ENCODE results near the gene ARHGAP15. TPM values are rescaled to one million over a fixed set of nuclear protein-coding genes. Genes with fewer than 3 reads are reported as not detected.

ARHGAP15 gene
- total and polyA plus RNA-seq, 4 donors = 3.8 to 17.9 (median 13.2) TPM

DNA sequence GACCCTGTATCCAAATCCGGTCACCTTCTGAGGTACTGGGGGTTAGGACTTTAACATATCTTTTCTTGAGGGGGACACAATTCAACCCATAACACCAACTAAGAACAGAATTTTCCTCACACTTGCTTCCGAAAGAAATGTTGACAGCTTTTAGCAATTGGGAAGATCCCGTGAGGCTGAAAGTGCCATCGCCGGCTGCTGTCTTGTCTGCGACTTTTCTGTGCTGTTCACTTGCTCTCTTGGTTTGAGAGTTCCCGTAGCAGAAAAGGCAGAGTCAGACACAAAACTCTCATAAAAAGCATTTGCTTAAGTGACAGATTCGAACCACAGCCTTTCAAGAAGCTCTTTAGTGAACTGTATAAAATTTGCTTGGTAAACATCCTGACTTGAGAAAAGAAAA lies 253.4 kb downstream of the ARHGAP15 start:
- no peaks in the 10 kb centered on the region for H3K4me1 ChIP-seq (ENCODE audit: control insufficient read depth in 4 of 4, insufficient read depth in 4 of 4, low read length in 3 of 4)
- no peaks in the 10 kb centered on the region for H3K9me3 ChIP-seq (ENCODE audit: control insufficient read depth in 4 of 4, low read length in 3 of 4)
- H3K9ac ChIP-seq (ENCODE audit: low read depth in 1 of 2, low read length in 2 of 2) = no peak overlapping the region
- no peaks in the 10 kb centered on the region for H3K36me3 ChIP-seq (ENCODE audit: control insufficient read depth in 4 of 4, insufficient read depth in 3 of 4, low read depth in 1 of 4, low read length in 3 of 4)
- H3K27ac ChIP-seq (ENCODE audit: low read depth in 1 of 2, low read length in 2 of 2) = no peak overlapping the region
- TF ChIP-seq JUND (IDR thresholded peaks at IDR 0.05) (no peak), FOXA2 (IDR thresholded peaks at IDR 0.05) (no peak), NR2F2 (IDR thresholded peaks at IDR 0.05) (no peak), HNF4G (IDR thresholded peaks at IDR 0.05) (no peak), HNF4A (conservative IDR thresholded peaks at IDR 0.05) (no peak), RXRA (IDR thresholded peaks at IDR 0.05) (no peak), YY1 (IDR thresholded peaks at IDR 0.05) (no peak), RAD21 (IDR thresholded peaks at IDR 0.05) (no peak), SP1 (IDR thresholded peaks at IDR 0.05) (no peak), FOXA1 (IDR thresholded peaks at IDR 0.05) (no peak), EGR1 (IDR thresholded peaks at IDR 0.05; ENCODE audit: low read depth in 2 of 2) (no peak)
- TF ChIP-seq, protein P1, sequence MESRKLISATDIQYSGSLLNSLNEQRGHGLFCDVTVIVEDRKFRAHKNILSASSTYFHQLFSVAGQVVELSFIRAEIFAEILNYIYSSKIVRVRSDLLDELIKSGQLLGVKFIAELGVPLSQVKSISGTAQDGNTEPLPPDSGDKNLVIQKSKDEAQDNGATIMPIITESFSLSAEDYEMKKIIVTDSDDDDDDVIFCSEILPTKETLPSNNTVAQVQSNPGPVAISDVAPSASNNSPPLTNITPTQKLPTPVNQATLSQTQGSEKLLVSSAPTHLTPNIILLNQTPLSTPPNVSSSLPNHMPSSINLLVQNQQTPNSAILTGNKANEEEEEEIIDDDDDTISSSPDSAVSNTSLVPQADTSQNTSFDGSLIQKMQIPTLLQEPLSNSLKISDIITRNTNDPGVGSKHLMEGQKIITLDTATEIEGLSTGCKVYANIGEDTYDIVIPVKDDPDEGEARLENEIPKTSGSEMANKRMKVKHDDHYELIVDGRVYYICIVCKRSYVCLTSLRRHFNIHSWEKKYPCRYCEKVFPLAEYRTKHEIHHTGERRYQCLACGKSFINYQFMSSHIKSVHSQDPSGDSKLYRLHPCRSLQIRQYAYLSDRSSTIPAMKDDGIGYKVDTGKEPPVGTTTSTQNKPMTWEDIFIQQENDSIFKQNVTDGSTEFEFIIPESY (IDR thresholded peaks at IDR 0.05) = no peak
- TF ChIP-seq, protein P2, sequence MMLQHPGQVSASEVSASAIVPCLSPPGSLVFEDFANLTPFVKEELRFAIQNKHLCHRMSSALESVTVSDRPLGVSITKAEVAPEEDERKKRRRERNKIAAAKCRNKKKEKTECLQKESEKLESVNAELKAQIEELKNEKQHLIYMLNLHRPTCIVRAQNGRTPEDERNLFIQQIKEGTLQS (IDR thresholded peaks at IDR 0.05) = no peak
- TF ChIP-seq, protein P3, sequence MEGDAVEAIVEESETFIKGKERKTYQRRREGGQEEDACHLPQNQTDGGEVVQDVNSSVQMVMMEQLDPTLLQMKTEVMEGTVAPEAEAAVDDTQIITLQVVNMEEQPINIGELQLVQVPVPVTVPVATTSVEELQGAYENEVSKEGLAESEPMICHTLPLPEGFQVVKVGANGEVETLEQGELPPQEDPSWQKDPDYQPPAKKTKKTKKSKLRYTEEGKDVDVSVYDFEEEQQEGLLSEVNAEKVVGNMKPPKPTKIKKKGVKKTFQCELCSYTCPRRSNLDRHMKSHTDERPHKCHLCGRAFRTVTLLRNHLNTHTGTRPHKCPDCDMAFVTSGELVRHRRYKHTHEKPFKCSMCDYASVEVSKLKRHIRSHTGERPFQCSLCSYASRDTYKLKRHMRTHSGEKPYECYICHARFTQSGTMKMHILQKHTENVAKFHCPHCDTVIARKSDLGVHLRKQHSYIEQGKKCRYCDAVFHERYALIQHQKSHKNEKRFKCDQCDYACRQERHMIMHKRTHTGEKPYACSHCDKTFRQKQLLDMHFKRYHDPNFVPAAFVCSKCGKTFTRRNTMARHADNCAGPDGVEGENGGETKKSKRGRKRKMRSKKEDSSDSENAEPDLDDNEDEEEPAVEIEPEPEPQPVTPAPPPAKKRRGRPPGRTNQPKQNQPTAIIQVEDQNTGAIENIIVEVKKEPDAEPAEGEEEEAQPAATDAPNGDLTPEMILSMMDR (IDR thresholded peaks at IDR 0.05; ENCODE audit: low read depth, low read length, missing input control) = no peak
- TF ChIP-seq, protein P4, sequence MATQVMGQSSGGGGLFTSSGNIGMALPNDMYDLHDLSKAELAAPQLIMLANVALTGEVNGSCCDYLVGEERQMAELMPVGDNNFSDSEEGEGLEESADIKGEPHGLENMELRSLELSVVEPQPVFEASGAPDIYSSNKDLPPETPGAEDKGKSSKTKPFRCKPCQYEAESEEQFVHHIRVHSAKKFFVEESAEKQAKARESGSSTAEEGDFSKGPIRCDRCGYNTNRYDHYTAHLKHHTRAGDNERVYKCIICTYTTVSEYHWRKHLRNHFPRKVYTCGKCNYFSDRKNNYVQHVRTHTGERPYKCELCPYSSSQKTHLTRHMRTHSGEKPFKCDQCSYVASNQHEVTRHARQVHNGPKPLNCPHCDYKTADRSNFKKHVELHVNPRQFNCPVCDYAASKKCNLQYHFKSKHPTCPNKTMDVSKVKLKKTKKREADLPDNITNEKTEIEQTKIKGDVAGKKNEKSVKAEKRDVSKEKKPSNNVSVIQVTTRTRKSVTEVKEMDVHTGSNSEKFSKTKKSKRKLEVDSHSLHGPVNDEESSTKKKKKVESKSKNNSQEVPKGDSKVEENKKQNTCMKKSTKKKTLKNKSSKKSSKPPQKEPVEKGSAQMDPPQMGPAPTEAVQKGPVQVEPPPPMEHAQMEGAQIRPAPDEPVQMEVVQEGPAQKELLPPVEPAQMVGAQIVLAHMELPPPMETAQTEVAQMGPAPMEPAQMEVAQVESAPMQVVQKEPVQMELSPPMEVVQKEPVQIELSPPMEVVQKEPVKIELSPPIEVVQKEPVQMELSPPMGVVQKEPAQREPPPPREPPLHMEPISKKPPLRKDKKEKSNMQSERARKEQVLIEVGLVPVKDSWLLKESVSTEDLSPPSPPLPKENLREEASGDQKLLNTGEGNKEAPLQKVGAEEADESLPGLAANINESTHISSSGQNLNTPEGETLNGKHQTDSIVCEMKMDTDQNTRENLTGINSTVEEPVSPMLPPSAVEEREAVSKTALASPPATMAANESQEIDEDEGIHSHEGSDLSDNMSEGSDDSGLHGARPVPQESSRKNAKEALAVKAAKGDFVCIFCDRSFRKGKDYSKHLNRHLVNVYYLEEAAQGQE (IDR thresholded peaks at IDR 0.05) = no peak
- TF ChIP-seq, protein P5, sequence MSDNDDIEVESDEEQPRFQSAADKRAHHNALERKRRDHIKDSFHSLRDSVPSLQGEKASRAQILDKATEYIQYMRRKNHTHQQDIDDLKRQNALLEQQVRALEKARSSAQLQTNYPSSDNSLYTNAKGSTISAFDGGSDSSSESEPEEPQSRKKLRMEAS (IDR thresholded peaks at IDR 0.05) = no peak
- H3K4me3 ChIP-seq (ENCODE audit: low read depth in 1 of 3, low read length in 3 of 3) = no peak overlapping the region
- DNase-seq (ENCODE audit: low spot score) = no peak
- 90% methylated on average over 8 of the region's 8 CpGs for WGBS
- H3K27me3 ChIP-seq (ENCODE audit: control insufficient read depth in 4 of 4, insufficient read depth in 4 of 4, low read length in 3 of 4) = no peaks in the 10 kb centered on the region

DNA sequence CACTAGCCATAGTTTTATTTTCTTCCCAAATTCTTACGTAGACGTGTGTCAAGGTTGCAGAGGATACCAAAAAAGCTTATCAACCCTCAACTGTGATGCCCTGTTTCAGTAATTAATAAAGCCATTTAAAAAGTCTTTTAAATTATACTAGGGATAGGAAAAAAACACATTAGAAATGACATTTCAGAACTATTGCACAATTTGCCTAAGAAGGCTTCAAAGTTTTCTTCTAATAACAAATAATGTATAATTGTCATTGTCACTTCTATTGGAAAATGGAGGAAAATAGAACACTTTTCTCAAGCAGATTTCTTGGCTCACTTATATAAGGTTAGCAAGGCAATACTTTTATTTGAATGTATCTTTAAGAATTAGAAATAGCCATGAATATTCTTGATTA lies 253.8 kb downstream of the ARHGAP15 start:
- Histone ChIP-seq H3K27ac (ENCODE audit: low read depth in 1 of 2, low read length in 2 of 2) (no peak overlapping the region), H3K36me3 (ENCODE audit: control insufficient read depth in 4 of 4, insufficient read depth in 3 of 4, low read depth in 1 of 4, low read length in 3 of 4) (no peaks in the 10 kb centered on the region), H3K9me3 (ENCODE audit: control insufficient read depth in 4 of 4, low read length in 3 of 4) (no peaks in the 10 kb centered on the region), H3K4me1 (ENCODE audit: control insufficient read depth in 4 of 4, insufficient read depth in 4 of 4, low read length in 3 of 4) (no peaks in the 10 kb centered on the region), H3K9ac (ENCODE audit: low read depth in 1 of 2, low read length in 2 of 2) (no peak overlapping the region), H3K4me3 (ENCODE audit: low read depth in 1 of 3, low read length in 3 of 3) (no peak overlapping the region), H3K27me3 (ENCODE audit: control insufficient read depth in 4 of 4, insufficient read depth in 4 of 4, low read length in 3 of 4) (no peaks in the 10 kb centered on the region)
- 92% methylated on average over 2 of the region's 2 CpGs for WGBS
- no peak for DNase-seq (ENCODE audit: low spot score)
- no peak for TF ChIP-seq JUND (IDR thresholded peaks at IDR 0.05)
- TF ChIP-seq, protein P4 (IDR thresholded peaks at IDR 0.05) = no peak
- TF ChIP-seq HNF4A (conservative IDR thresholded peaks at IDR 0.05) = no peak
- no peak for TF ChIP-seq SP1 (IDR thresholded peaks at IDR 0.05)
- TF ChIP-seq HNF4G (IDR thresholded peaks at IDR 0.05) = no peak
- no peak for TF ChIP-seq YY1 (IDR thresholded peaks at IDR 0.05)
- TF ChIP-seq RAD21 (IDR thresholded peaks at IDR 0.05) = no peak
- no peak for TF ChIP-seq GABPA (IDR thresholded peaks at IDR 0.05 in 1 of 2, conservative IDR thresholded peaks at IDR 0.05 in 1 of 2)
- TF ChIP-seq, protein P5 (IDR thresholded peaks at IDR 0.05) = no peak
- TF ChIP-seq, protein P2 (IDR thresholded peaks at IDR 0.05) = no peak
- no peak for TF ChIP-seq EGR1 (IDR thresholded peaks at IDR 0.05; ENCODE audit: low read depth in 2 of 2)
- TF ChIP-seq NR2F2 (IDR thresholded peaks at IDR 0.05) = no peak
- TF ChIP-seq, protein P1 (IDR thresholded peaks at IDR 0.05) = no peak

Data from liver (tissue), 9 donors.